GM12872 (cell line): ENCODE data around the gene CHID1.

Experiments
- TF ChIP-seq, protein P1 (sequence below): IDR thresholded peaks from 3 replicates; pipeline ENCODE4 v1.5.1; 2011; ENCODE audit warnings: low read depth, mild to moderate bottlenecking, low read length, moderate library complexity; ENCODE audit not compliant: insufficient read depth

Gene CHID1

DNA sequence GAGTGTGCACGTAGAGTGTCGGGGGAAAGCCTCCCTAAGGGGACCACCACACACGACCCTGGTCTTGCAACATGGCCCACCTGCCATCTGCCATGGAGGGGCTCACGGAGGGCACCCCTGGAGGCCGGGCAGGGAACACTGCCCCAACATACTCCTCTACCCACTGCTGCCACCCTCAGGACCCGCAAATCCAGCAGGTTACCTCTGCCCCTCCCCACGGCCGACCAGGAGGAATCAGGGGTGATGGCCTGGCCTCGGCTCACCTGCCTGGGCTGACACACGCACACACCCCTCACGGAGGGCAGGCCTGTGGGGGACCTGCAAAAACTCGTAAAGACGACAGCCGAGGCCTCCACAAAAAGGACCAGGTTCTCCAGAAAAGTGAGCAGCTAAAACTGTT lies 30.2 kb downstream of the CHID1 start:
- TF ChIP-seq, protein P1, sequence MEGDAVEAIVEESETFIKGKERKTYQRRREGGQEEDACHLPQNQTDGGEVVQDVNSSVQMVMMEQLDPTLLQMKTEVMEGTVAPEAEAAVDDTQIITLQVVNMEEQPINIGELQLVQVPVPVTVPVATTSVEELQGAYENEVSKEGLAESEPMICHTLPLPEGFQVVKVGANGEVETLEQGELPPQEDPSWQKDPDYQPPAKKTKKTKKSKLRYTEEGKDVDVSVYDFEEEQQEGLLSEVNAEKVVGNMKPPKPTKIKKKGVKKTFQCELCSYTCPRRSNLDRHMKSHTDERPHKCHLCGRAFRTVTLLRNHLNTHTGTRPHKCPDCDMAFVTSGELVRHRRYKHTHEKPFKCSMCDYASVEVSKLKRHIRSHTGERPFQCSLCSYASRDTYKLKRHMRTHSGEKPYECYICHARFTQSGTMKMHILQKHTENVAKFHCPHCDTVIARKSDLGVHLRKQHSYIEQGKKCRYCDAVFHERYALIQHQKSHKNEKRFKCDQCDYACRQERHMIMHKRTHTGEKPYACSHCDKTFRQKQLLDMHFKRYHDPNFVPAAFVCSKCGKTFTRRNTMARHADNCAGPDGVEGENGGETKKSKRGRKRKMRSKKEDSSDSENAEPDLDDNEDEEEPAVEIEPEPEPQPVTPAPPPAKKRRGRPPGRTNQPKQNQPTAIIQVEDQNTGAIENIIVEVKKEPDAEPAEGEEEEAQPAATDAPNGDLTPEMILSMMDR = no peak

DNA sequence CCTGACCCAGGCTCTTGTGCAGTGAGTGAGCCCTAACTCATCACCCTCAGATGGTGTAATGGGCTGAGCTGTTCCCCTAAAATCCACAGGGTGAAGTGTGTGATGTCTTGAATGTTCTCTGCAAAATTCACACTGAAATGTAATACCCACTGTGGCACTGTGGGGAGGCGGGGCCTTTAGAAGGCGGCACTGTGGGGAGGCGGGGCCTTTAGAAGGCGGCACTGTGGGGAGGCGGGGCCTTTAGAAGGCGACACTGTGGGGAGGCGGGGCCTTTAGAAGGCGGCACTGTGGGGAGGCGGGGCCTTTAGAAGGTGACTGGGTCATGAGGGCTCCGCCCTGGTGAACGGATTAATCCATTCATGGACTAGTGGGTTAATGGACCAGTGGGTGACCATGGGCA lies 33.0 kb downstream of the CHID1 start:
- TF ChIP-seq, protein P1 = no peak

DNA sequence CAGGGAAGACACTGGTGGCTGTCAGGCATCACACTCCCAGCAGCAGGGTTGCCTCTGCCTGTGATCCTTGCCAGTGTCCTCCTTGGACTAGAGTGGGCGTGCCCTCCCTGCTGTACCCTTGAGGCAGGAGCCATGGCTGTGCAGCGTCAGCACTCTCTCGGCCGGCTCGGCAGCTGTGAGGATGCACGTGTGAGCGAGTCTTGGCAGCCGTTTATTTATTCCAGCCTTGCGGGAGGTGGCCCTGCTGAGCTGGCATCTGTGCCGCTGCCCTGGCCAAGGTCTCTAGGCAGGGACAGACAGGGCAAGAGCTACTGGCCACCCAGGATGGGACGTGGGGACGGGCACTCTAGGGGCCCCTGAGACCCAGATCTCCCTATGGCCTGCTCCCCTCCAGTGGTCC lies 34.1 kb downstream of the CHID1 start:
- TF ChIP-seq, protein P1 = no peak

DNA sequence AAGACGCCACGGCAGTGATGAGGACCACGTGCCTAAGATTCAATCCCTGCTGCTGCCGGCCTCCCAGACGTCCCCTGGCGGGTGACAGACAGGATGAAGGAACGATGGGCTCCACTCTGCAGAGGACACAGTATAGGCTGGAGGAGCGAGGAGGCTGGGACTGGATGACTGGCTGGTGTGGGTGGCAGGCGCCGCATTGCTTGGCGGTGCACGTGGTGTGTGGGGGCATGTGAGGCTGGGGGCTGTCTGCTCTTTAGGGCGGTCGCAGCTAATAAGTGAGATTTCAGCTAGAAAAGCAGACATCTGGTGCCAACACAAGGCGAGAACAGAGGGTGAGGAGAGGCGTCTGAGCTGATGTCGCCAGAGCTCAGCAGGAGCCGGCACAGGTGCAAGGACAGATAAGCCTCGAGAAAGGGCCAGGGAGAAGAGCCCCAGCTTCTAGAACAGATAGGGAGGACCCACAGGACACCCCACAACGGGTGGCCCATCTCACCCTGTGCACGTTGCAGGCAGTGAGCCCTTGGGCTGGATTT lies 34.8 kb downstream of the CHID1 start:
- TF ChIP-seq, protein P1 = no peak

DNA sequence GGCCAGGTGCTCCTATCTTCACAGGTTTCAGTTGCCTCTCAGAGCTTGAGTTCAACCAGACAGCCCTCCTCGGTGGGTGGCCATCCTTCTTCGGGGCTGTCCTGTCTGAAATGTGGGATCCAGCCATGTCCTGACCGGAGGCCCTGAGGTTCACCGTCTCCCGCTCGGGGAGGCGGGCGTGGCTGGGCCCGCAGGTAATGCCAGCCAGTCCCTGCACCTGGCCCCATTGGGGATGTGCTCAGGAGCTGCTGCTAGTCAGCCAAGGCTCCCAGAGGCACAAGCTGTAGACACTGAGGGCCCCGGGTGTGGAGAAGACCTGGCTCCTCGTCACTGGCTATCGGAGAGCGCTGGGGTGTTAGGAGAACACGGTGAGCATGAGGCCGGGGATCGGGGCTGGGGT lies 35.4 kb downstream of the CHID1 start:
- TF ChIP-seq, protein P1 = no peak

DNA sequence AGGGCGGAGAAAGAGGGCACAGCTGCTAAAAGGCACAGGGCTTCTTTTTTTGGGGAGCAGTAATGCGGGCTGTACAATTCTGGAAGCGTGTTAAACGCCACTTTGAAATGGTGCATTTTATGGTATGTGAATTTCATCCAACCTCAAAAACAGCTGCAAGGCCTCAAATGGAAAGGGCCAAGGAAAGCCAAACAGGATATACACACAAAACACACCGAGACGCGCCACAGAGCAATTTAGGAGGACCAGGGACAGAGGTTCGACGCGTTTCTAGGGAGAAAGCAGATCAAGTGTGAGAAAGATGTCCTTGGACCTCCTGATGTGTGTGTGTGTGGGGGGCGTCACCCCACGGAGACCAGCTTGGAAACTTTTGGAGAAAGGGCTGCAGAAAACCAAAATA lies 36.9 kb downstream of the CHID1 start:
- TF ChIP-seq, protein P1 = no peak

DNA sequence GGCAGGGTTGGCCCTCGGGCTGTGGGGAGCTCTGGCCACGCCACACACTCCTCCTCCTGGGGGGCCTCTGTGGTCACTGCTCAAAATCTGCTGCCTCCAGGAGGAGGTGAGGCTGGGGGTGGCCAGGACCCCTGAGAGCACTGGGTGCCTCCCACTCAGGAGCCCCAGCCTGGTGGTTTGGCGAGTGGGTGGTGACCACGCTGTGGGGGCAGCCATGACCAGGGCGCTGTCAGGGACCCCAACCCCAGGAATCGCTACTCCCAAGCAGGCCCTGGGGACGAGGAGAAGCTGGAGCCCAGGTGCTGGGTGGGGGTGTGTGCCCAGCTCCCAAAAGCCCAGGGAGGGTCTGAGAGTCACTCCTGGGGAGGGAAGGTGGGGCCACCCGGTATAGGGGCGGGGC lies 37.8 kb downstream of the CHID1 start:
- TF ChIP-seq, protein P1 = no peak
